ENCODE data around the gene UCMA. TPM values are rescaled to one million over a fixed set of nuclear protein-coding genes. Genes with fewer than 3 reads are reported as not detected.
"Not testable (repeated sequence)": the region's sequence is repeated elsewhere in the genome, so short reads cannot be mapped to it uniquely, and the experiment has no call there.

UCMA gene, protein sequence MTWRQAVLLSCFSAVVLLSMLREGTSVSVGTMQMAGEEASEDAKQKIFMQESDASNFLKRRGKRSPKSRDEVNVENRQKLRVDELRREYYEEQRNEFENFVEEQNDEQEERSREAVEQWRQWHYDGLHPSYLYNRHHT
- not detected in 2 replicates for total RNA-seq (ENCODE audit: low replicate concordance)

DNA sequence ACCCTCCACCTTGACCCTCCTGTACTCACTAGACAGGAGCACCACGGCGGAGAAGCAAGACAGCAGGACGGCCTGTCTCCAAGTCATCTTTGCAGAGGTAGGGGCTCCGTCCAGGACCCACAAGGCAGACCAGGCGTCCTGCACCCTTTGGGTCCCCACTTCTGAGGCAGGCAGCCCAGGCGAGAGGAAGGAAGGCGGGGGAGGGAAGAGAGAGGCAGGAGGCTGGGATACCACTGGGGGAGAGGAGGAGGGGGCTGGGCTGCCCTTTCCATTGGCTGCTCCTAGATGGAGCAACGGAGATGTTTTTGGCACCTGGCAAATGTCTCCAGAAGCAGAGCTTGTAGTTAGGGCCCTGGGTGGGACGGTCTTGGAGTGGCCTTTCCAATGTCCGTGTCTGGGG lies at the start of gene UCMA:
Gene UCMA (minus strand): TSS at position 203 of the 400 bp plus-strand sequence. CDS start 116 bp downstream, at position 87.
- H3K4me3 ChIP-seq (ENCODE audit: low read depth, low read length): no peak within 1 kb of the TSS
- no peak for DNase-seq (ENCODE audit: low read depth)
- TF ChIP-seq, protein P1, sequence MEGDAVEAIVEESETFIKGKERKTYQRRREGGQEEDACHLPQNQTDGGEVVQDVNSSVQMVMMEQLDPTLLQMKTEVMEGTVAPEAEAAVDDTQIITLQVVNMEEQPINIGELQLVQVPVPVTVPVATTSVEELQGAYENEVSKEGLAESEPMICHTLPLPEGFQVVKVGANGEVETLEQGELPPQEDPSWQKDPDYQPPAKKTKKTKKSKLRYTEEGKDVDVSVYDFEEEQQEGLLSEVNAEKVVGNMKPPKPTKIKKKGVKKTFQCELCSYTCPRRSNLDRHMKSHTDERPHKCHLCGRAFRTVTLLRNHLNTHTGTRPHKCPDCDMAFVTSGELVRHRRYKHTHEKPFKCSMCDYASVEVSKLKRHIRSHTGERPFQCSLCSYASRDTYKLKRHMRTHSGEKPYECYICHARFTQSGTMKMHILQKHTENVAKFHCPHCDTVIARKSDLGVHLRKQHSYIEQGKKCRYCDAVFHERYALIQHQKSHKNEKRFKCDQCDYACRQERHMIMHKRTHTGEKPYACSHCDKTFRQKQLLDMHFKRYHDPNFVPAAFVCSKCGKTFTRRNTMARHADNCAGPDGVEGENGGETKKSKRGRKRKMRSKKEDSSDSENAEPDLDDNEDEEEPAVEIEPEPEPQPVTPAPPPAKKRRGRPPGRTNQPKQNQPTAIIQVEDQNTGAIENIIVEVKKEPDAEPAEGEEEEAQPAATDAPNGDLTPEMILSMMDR (IDR thresholded peaks at IDR 0.05; ENCODE audit: insufficient read depth, low read length): no peak

DNA sequence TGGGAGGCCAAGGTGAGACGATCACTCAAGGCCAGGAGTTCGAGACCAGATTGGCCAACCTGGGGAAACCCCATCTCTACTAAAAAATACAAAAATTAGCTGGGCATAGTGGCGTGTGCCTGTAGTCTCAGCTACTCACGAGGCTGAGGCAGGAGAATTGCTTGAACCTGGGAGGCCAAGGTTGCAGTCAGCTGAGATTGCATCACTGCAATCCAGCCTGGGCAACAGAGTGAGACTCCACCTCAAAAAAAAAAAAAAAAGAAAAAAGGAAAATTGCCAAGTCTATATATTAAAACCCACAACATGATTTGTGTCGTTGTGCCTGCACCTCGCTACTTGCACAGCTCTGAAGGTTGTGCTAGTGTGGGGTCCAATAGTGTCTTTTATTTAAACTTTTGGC lies 48.2 kb upstream of the UCMA start:
- DNase-seq (ENCODE audit: low read depth): not testable (repeated sequence)

DNA sequence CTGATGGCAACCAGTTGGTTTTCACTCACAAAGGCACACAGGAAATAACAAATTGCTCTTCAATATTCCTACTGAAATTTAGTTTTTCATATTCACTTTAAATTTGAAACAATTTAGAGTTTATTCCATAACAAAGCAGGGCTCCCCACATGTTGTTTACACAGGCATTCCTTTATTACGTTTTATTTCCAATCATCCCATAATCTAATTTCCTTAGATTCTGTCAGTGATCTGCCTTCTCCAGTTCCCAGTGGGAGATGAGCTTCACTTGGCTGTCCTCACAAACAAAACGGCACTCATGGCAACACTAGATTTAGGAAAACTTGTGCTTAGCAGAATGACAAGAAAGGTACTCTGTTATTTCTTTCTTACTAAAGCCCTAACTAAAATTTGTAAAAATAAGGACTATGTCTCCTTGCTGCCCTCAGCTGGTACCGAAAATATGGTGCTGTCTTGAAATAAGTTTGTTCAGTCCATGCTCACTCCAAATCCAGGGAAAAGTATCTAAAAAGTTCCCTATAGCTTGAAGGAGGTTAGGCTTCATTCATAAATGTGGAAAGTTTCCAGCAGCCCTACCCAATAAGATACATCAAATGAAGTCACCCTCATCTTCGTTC lies 42.7 kb upstream of the UCMA start:
- TF ChIP-seq, protein P1 (IDR thresholded peaks at IDR 0.05; ENCODE audit: insufficient read depth, low read length): peak; percentile 53
- DNase-seq (ENCODE audit: low read depth): peak; percentile 65

More for the DNA sequence above, 48.2 kb upstream of the UCMA start:
- not testable (repeated sequence) for H3K4me3 ChIP-seq (ENCODE audit: low read depth, low read length)

DNA sequence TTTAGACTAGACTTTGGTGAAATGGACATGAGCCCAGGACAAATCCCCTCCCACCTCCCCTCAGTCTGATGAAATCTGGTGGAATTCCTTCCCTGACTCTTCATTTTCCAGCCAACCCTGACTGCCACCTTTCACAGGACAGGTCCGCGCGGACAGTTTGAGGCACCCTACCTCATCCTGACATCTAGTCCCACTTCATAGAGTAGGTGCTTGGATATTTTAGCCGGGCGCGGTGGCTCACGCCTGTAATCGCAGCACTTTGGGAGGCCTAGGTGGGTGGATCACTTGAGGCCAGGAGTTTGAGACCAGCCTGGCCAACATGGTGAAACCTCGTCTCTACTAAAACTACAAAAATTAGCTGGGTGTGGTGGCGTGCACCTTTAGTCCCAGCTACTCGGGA lies 42.0 kb upstream of the UCMA start:
- not testable (repeated sequence) for H3K4me3 ChIP-seq (ENCODE audit: low read depth, low read length); DNase-seq (ENCODE audit: low read depth)

More for the DNA sequence above, 42.7 kb upstream of the UCMA start:
- H3K4me3 ChIP-seq (ENCODE audit: low read depth, low read length): no peak overlapping the region

DNA sequence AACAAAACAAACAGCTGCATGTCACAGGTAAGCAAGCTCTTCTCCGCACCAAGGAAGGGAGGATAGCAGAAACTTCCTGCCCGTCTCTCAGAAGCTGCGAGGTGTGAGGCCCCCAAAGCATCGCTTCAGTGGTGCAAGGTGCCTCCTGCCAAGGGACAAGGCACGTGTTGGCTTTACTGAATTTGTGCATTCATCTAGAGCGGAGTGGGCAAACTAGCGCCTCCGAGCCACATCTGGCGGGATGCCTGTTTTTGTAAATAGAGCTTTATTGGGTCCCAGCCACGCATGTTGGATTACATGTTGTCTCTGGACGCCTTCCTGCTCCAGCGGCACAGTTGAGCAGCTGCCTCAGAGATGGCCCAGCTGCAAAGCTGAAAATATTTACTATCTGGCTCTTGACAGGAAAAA lies 38.0 kb upstream of the UCMA start:
- no peak overlapping the region for H3K4me3 ChIP-seq (ENCODE audit: low read depth, low read length)
- TF ChIP-seq, protein P1 (IDR thresholded peaks at IDR 0.05; ENCODE audit: insufficient read depth, low read length): no peak
- peak; percentile 58 for DNase-seq (ENCODE audit: low read depth)

DNA sequence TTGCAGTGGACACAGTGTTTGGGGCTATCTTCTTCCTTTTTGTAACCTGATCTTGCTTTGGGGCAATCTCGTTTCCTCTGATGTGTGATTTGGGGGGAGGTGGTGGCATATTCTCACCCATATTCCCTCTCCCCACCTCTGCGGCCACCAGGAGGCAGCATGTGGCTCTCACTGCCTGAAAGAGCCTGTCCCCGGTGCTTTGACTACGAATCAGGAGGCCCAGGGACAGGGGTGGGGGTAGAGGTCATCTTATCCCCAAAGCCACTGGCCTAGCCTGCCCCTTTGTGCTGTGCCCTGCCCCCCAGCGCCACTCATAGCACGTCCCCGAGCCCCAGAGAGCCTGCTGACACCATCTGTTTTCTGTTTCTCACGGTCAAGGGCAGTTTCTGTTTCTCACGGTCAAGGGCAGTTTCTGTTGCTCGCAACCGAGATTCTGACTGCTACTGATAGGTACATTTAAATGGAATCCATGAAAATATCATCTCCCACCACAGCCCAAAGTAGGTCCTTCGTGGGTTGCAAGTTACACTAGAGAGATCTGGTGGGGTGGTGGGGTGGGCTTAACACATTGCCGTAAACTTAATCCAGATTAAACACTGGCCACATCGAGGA lies 37.5 kb upstream of the UCMA start:
- no peak overlapping the region for H3K4me3 ChIP-seq (ENCODE audit: low read depth, low read length)
- DNase-seq (ENCODE audit: low read depth): no peak
- TF ChIP-seq, protein P1 (IDR thresholded peaks at IDR 0.05; ENCODE audit: insufficient read depth, low read length): peak; percentile 34

DNA sequence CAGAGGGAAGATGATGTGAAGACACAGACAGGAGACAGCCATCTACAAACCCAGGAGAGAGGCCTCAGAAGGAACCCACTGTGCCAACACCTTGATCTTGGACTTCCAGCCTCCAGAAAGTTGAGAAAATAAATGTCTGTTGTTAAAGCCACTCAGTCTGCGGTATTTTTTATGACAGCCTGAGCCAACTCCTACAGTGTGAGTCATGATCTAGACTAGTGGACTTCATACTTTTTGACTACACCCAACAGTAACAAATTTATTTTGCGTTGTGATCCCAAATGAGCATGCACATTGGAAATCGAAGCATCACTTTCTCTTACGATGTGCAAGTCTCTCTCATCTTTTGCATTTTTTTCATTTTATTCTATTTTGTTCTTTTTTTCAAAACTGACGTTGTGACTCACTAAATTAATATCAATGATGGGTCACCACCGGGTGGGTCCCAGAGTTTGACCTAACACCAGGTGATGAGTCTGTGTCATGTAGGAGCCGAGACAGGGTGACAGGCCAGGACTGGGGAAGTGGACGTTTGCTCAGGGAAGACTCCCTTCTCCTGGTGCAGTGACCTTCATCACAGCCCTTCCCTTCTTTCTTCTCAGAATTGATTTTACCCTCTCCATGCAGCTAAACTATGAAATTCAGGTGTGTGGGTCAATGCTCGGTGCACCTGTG lies 36.8 kb upstream of the UCMA start:
- DNase-seq (ENCODE audit: low read depth): peak; percentile 71
- H3K4me3 ChIP-seq (ENCODE audit: low read depth, low read length): no peak overlapping the region
- TF ChIP-seq, protein P1 (IDR thresholded peaks at IDR 0.05; ENCODE audit: insufficient read depth, low read length): no peak

Data from fibroblast of the aortic adventitia (primary cell).